Measurements from ENCODE around the gene IGFLR1.

IGFLR1 gene

DNA sequence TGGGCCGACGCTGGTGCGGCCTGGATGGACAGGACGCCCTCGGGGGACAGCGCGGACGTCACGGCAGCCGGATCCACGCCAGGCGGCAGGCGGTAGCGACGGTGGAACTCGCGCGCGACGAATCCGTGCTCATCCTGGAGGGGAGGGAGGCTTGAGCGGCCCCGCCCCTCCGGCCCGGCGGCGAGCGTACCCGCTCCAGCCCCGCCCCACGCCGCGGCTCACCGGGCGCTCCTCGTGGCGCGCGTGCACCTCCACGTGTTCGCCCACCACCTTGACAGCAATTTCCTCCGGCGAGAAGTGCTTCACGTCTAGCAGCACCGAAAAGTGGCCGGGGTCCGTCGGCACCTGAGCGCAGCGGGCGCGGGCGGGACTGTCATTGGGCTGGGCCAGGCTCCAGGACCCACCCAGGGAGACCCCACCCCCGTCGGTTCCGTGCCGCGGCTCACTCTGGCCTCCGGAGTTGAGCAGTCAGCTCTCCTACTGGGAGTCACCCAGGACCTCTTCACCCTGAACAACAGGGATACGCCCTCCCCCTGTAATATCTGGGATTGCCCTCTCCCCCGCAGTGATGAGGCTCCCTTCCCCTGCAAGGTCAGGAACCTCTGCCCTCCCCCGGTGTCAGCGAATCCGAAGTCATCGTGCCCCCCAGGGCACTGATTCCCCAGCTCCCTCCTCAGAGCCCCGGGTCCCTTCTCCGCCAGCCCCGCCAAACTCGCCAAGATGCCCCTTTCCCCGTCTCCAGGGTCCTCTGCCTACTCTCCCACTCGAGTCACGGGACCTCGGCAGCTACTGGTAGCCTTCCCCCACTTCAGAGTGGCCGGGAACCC is 13.5 kb upstream of the IGFLR1 start:
- peak; percentile 50 for DNase-seq

DNA sequence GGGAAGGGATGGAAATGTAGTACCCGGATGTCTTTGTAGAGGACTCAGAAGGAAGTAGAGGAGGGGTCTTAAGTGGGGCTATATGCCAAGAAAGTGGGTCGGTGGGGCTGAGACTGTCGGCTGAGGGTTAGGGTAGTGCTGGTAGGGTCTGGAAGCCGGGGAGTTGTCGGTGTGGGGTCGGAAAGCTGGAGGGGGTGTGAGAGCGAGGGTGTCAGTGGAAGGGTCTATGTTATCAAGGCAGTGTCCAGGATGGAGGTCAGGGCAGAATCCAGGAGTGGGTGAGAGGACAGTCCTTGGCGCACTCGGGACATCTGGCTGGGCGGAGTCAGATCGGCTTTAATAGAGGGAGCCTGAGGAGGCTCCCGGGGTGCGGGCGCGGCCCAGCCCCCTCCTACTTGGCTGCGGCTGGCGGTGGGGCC is 12.9 kb upstream of the IGFLR1 start:
- peak; percentile 43 for DNase-seq

- DNase-seq: no peak
Observed at GRCh38 chr19:35754370-35755130, 12.3 kb upstream of the IGFLR1 start.

GRCh38 chr19:35753634-35754369 is 11.6 kb upstream of the IGFLR1 start:
- no peak for DNase-seq

GRCh38 chr19:35752746-35753350 is 10.6 kb upstream of the IGFLR1 start:
- DNase-seq: no peak

- DNase-seq: no peak
Observed at GRCh38 chr19:35751839-35752745, 9.8 kb upstream of the IGFLR1 start.

DNA sequence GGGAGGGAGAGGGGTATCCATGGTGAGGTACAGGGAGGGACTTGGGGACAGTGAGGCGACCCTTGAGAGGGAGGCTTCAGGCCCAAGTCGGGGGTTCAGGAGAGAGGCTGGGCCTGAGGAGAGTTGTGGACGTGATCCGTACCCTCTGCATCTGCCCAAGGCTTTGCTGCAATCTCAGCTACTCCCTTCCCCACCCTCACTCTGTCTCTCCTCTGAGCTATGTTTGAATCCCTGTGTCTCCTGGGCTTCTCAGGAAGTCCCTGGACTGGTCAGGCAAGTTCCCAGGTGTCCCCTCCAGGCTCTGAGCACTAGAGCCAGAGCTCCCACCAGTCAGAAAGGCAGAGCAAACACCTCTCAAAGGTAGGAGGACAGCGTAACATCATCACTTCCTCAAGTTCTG is 7.9 kb upstream of the IGFLR1 start:
- no peak for DNase-seq

DNA sequence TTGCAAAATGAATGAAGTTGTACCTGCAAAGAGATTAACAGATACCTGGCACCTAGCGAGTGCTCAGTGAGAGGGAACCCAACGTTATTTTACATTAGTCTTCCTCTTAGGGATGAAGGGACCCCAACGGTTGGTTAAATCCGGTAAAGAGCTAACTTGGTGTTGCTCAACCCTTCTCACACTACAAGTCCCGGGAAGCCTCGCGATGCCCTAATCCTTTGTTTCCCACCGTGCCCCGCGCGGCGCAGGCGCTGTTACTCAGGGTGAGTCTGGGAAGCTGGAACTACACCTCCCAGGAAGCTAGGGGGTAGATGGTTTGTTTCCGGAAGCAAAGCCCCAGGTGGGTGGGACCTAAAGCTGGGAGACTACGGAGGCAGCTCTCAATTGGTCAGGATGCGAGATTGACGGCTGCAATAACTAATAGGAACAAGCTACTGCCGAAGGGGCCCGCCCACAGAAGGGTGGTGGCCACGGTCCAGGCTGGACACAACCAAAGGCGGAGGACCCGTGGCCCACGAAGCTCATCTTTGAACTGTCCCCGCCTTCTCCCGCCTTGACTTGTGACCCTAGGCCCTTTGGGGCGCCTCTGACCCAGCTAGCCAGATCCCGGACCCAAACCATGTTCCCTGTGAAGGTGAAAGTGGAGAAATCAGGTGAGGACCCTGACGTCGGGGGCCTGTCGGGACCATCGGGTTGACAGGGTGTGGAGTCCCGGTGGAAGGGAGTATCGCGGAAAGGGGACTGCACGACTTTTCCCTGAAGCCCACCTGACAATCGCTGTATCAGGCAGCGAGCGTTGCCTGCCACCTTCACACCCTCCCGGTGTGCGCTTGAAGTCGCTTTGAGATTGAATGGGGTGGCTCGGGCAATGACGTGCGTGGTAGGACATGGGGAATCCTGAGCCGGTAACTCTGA is 6.1 kb upstream of the IGFLR1 start, which contains the start of gene LIN37:
Gene LIN37, plus strand, starts transcription at position 471 of the 915 bp plus-strand sequence. Its CDS starts 149 bp downstream, at position 620.
- DNase-seq: peak; percentile 95

- no peak for DNase-seq
Observed at GRCh38 chr19:35746531-35746930, 4.3 kb upstream of the IGFLR1 start.

- no peak for DNase-seq
Observed at GRCh38 chr19:35746087-35746462, 3.8 kb upstream of the IGFLR1 start.

GRCh38 chr19:35745328-35746086 is 3.3 kb upstream of the IGFLR1 start, which contains the start of the genes PSENEN and U2AF1L4:
TSS of gene PSENEN (plus strand) at chr19:35745651. CDS start at chr19:35745931, 280 bp downstream.
TSS of gene U2AF1L4 (minus strand) at chr19:35745418. CDS start at chr19:35745391, 27 bp downstream.
- peak; percentile 82 for DNase-seq

DNA sequence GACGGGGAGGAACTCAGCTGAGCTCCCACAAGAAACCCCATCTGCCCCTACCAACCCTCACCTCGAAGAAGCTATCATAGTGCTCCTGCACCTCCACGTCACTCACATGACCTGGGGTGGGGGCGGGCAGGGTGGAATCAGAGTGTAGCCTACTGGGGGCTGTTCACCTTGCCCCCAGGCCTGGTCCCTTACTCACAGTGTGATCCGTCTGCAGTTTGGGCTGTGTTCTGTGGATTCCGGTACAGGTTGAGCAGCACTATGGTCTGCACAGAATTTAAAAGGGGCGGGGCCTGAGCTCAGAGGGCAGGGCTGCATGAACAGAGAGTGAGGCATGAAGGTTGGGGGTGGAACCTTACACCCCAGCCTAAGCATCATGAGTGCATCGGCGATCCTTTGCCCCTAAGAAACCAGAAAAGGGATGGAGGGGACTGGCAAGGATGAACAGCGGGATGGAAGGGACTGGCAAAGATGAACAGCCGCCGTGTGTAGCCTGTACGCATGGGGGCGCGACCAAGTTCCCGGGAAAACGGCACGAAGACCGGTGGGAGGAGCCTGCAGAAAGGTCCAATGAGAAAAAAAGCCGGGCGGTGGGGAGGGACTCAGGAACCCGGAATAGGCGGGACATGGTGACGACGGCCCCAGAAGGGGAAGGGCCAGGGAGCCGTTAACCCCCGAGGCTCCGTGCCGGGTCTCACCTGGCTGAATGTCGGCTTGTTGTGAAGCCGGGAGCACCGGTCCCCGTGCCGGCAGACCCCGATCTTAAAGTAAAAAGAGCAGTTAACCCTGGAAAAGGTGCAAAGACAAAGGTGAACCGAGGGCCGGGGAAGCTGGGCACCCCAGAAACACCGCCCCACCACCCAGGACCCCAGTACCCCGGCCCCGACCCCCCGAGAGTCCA is 2.4 kb upstream of the IGFLR1 start:
- DNase-seq: peak; percentile 84

DNA sequence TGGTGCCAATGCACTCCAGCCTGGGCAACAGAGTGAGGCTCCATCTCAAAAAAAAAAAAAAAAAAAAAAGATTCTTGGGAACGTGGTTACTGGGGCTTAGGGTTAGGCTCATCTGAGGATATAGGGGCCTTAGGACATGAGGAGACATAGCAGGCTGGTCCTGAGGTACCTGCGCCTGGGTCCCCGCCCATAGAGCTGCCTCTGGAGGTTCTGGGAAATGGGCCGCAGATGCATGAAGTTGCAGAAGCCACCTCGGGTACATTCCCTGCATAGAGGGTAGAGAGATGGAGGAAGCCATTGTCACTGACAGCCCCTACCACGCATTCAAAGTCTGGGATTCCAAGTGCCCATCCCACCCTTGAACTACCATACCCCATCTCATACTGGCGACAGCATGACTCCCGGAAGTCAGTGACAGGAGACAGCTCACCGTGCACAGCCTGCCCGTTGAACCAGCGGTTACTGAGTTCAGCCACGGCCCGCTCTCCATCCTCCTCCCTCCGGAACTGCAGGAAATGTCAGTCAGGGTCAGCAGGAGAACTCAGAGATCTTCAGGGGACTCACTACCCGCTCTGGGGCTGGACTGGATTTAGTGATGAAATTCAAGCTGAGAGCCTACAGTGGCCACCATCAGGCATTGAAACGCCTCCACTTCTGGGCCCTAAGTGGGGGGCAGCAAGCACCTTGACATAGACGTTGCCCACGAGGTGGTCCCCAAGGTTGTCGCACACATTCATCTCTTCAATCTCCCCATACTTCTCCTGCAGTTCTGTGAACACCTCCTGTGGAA is 1.6 kb upstream of the IGFLR1 start:
- DNase-seq: no peak

- DNase-seq: no peak
Observed at GRCh38 chr19:35741203-35741515, 1.1 kb downstream of the IGFLR1 start.

GRCh38 chr19:35740423-35741202 is 1.6 kb downstream of the IGFLR1 start:
- peak; percentile 93 for DNase-seq

- DNase-seq: no peak
Observed at GRCh38 chr19:35740108-35740422, 2.2 kb downstream of the IGFLR1 start.
